Daoy (cell line): Measurements from ENCODE around the gene SLC22A1. TPM values are rescaled to one million over a fixed set of nuclear protein-coding genes. Genes with fewer than 3 reads are reported as not detected.
"Not testable (repeated sequence)": the region's sequence is repeated elsewhere in the genome, so short reads cannot be mapped to it uniquely, and the experiment has no call there.

Experiments
- DNase-seq: peaks from one replicate; pipeline ENCODE4 v3.0.0-alpha.2; 2015; ENCODE audit warnings: low read depth
- total RNA-seq: library from RNA; depleted of rRNA; stranded (reverse); fragments of >200 nt; shearing (Covaris generic); gene quantifications from 2 replicates; pipeline ENCODE4 v1.2.3, GENCODE V29; 2014

Gene SLC22A1
- total RNA-seq, 1 experiment from 2014 or later: 0.23 TPM

- peak; percentile 67 for DNase-seq
Observed at GRCh38 chr6:160137989-160138835, 16.6 kb downstream of the SLC22A1 start.

- no peak for DNase-seq
Observed at GRCh38 chr6:160138839-160139419, 17.3 kb downstream of the SLC22A1 start.

GRCh38 chr6:160139420-160139851 lies 17.8 kb downstream of the SLC22A1 start:
- DNase-seq: peak; percentile 89

GRCh38 chr6:160140493-160140892 lies 18.9 kb downstream of the SLC22A1 start:
- DNase-seq: not testable (repeated sequence)

GRCh38 chr6:160141001-160141726 lies 19.5 kb downstream of the SLC22A1 start:
- peak; percentile 60 for DNase-seq

- DNase-seq: no peak
Observed at GRCh38 chr6:160142115-160142715, 20.6 kb downstream of the SLC22A1 start.

GRCh38 chr6:160146454-160147145 lies 25.0 kb downstream of the SLC22A1 start:
- no peak for DNase-seq

GRCh38 chr6:160147146-160147536 lies 25.5 kb downstream of the SLC22A1 start:
- DNase-seq: no peak

- no peak for DNase-seq
Observed at GRCh38 chr6:160154471-160154870, 32.9 kb downstream of the SLC22A1 start.

GRCh38 chr6:160156842-160157241 lies 35.2 kb downstream of the SLC22A1 start:
- no peak for DNase-seq

GRCh38 chr6:160160450-160160849 lies 38.8 kb downstream of the SLC22A1 start:
- no peak for DNase-seq

GRCh38 chr6:160160929-160161646 lies 39.5 kb downstream of the SLC22A1 start:
- DNase-seq: no peak

GRCh38 chr6:160161647-160161986 lies 40.0 kb downstream of the SLC22A1 start:
- DNase-seq: no peak

- no peak for DNase-seq
Observed at GRCh38 chr6:160162030-160162566, 40.5 kb downstream of the SLC22A1 start.

GRCh38 chr6:160163425-160163824 lies 41.8 kb downstream of the SLC22A1 start:
- no peak for DNase-seq

GRCh38 chr6:160163912-160164311 lies 42.3 kb downstream of the SLC22A1 start:
- no peak for DNase-seq

GRCh38 chr6:160165928-160166327 lies 44.3 kb downstream of the SLC22A1 start:
- DNase-seq: not testable (repeated sequence)

- no peak for DNase-seq
Observed at GRCh38 chr6:160167604-160168399, 46.2 kb downstream of the SLC22A1 start.

- no peak for DNase-seq
Observed at GRCh38 chr6:160170018-160170680, 48.5 kb downstream of the SLC22A1 start.
